ENCODE results near the gene PLCD3. TPM values are rescaled to one million over a fixed set of nuclear protein-coding genes. Genes with fewer than 3 reads are reported as not detected.

PLCD3 gene
- total and polyA plus RNA-seq, 2 of the 13 experiments (the other 11 are each of a cell fraction or from before 2014, with no cell fraction given): 11.3 to 39.1 TPM

- Histone ChIP-seq H3K9me3 (ENCODE audit: low read length) (no peaks in the 10 kb centered on the region), H3K4me2 (ENCODE audit: low read depth, low read length) (peak overlapping the region; percentile 100), H3K4me3 (replicated peaks in 1 of 3; ENCODE audit: insufficient read depth in 1 of 3, low read depth in 2 of 3, low read length in 3 of 3) (peak overlapping the region; percentile 45 to 68 (median 53); a peak in 5 of 6 replicates), H3K9ac (ENCODE audit: insufficient read depth, low read depth, low read length) (peak overlapping the region; percentile 93), H3K27ac (ENCODE audit: extremely low read length, insufficient read depth, low read length) (peak overlapping the region; percentile 97), H4K20me1 (ENCODE audit: insufficient read depth, low read length) (no peaks in the 10 kb centered on the region), H3K4me1 (ENCODE audit: insufficient read depth, low read length) (peaks cover 68% of the 10 kb centered on the region), H2AFZ (ENCODE audit: low read length) (no peak overlapping the region), H3K79me2 (ENCODE audit: insufficient read depth, low read length) (no peaks in the 10 kb centered on the region), H3K36me3 (replicated peaks in 1 of 2; ENCODE audit: control insufficient read depth in 1 of 2, insufficient read depth in 2 of 2, low read length in 2 of 2) (peaks cover 10 to 18% of the 10 kb centered on the region in 2 experiments), H3K27me3 (ENCODE audit: control insufficient read depth in 1 of 2, insufficient read depth in 2 of 2, low read length in 2 of 2) (no peaks in the 10 kb centered on the region)
- ChIA-PET CTCF (ENCODE audit: low intra/inter-chr PET ratio, low total read pairs) (interaction anchor here (0.7 to 3.2 kb wide), 4 partner anchors 11 to 36 kb away, joined by 3 to 10 read pairs (median 4); partner anchors contain the start of genes ACBD4 and HEXIM1), POLR2A (interaction anchor here (0.5 to 24.3 kb wide), 17 partner anchors 12 to 1045 kb away, joined by 3 to 2487 read pairs (median 10); partner anchors contain the start of genes ACBD4, HEXIM1, HEXIM2 and MAP3K14)
- DNase-seq (ENCODE audit: low spot score) (peak; percentile 94), ATAC-seq (peak; percentile 66), FAIRE-seq (peak; percentile 98)
- intact Hi-C loops (cut with micrococcal nuclease; ENCODE audit: unreplicated experiment): loop anchor here (1.0 kb wide), 1 partner anchor 10 kb away; the partner anchor contains the start of gene HEXIM2
- no TSS peak for BruUV-seq (replicated peaks)
- in situ Hi-C loops (cut with HindIII; ENCODE audit: extremely low pct_ligation_motif_present, low pct_unique_long_range_greater_than_20kb): no loop called here
- WGBS (ENCODE audit: low lambda C conversion rate): 8% methylated on average over 19 of the region's 20 CpGs
- TF ChIP-seq GFI1 (CRISPR knock-in tag; IDR thresholded peaks at IDR 0.05; ENCODE audit: borderline replicate concordance) (peak; percentile 64; the same call in 1 of the 2 replicates), MTA1 (CRISPR knock-in tag; IDR thresholded peaks at IDR 0.05; ENCODE audit: borderline replicate concordance) (peak; percentile 97), POLR2A (IDR thresholded peaks at IDR 0.05; ENCODE audit: insufficient read depth in 1 of 2, low read depth in 2 of 2, low read length in 2 of 2) (peak; percentile 57 to 64), ZSCAN5A (CRISPR knock-in tag; IDR thresholded peaks at IDR 0.05; ENCODE audit: borderline replicate concordance) (no peak; the same call in none of the 2 replicates), KDM1A (CRISPR knock-in tag; IDR thresholded peaks at IDR 0.05) (no peak), GATA4 (IDR thresholded peaks at IDR 0.05; ENCODE audit: borderline replicate concordance, low read depth) (no peak), ZNF83 (CRISPR knock-in tag; IDR thresholded peaks at IDR 0.05; ENCODE audit: borderline replicate concordance) (peak; percentile 50; the same call in 1 of the 2 replicates), TBP (CRISPR knock-in tag; IDR thresholded peaks at IDR 0.05) (no peak), ZNF788 (CRISPR knock-in tag; IDR thresholded peaks at IDR 0.05; ENCODE audit: borderline replicate concordance) (peak; percentile 94; the same call in 1 of the 2 replicates), BORCS8-MEF2B (CRISPR knock-in tag; IDR thresholded peaks at IDR 0.05) (peak; percentile 67; the same call in 1 of the 2 replicates), ZNF616 (CRISPR knock-in tag; IDR thresholded peaks at IDR 0.05; ENCODE audit: low read depth) (0 out of 2 replicates have a peak, but pooled peaks have one; percentile 27), ZNF737 (CRISPR knock-in tag; IDR thresholded peaks at IDR 0.05; ENCODE audit: borderline replicate concordance) (peak; percentile 73; the same call in 1 of the 2 replicates), E2F2 (CRISPR knock-in tag; IDR thresholded peaks at IDR 0.05; ENCODE audit: borderline replicate concordance) (0 out of 2 replicates have a peak, but pooled peaks have one; percentile 28), ARID4A (CRISPR knock-in tag; IDR thresholded peaks at IDR 0.05; ENCODE audit: borderline replicate concordance) (peak; percentile 65), NRL (CRISPR knock-in tag; IDR thresholded peaks at IDR 0.05; ENCODE audit: borderline replicate concordance) (peak; percentile 47)
These were observed 39.3 kb upstream of the PLCD3 start for GRCh38 chr17:45171338-45172231.
